Stimulated activated memory B cell treated with anti-CD40 and anti-IgM and Interleukin-4, amounts not matched to agents 10 μg/mL and 1 μg/mL and 100 μg/mL, for 72 hours (primary cell): ENCODE data around the gene RSPH3.
A peak's percentile ranks its signal among the peaks of the same experiment; 100 is the strongest.
"Not testable (repeated sequence)": the region's sequence is repeated elsewhere in the genome, so short reads cannot be mapped to it uniquely, and the experiment has no call there.

Experiments
- ATAC-seq: fragments of 150-1000 bp; cut with Tn5 transposase; 2 replicates; pipeline ENCODE4 v1.10.0; 2021
- H3K27ac Mint-ChIP-seq: one replicate; pipeline ENCODE4 v1.8.0; 2022; ENCODE audit warnings: mild to moderate bottlenecking, mixed read lengths
- H3K27me3 Mint-ChIP-seq: one replicate; pipeline ENCODE4 v1.8.0; 2022; ENCODE audit warnings: mixed read lengths
- H3K36me3 Mint-ChIP-seq: one replicate; pipeline ENCODE4 v1.8.0; 2022; ENCODE audit warnings: mixed read lengths
- H3K4me1 Mint-ChIP-seq: one replicate; pipeline ENCODE4 v1.8.0; 2022; ENCODE audit warnings: mixed read lengths
- H3K4me3 Mint-ChIP-seq: one replicate; pipeline ENCODE4 v1.8.0; 2022; ENCODE audit warnings: mild to moderate bottlenecking, moderate library complexity, mixed read lengths
- H3K9me3 Mint-ChIP-seq: one replicate; pipeline ENCODE4 v1.8.0; 2022; ENCODE audit warnings: mixed read lengths

Gene RSPH3

DNA sequence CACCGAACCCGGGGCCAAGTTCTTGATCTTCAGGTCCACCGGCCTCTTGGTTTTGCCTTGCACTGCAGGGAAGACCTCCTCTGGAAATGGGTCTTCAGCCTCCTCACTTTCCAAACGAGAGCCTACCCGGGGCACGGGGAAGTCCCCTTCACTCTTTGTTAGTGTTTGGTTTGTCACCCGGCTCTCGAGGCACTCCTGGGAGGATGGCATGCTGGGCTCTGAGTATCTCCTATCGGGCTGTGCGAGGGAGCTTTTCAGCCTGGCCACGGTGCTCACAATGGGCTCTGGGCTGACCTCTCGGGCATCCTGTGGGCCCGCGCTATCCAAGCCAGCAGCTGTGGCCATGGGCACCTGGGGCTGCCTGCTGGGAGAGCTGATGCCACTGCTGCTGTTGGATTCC lies 36.7 kb upstream of the RSPH3 start:
- peaks cover 86% of the 10 kb centered on the region for H3K4me1 Mint-ChIP-seq

GRCh38 chr6:159035891-159036290 lies 35.9 kb upstream of the RSPH3 start:
- Mint-ChIP-seq H3K27me3 (no peaks in the 10 kb centered on the region), H3K4me3 (no peak overlapping the region), H3K27ac (no peak overlapping the region), H3K4me1 (peaks cover 78% of the 10 kb centered on the region), H3K36me3 (peaks cover 55% of the 10 kb centered on the region), H3K9me3 (no peaks in the 10 kb centered on the region)
- ATAC-seq: no peak

More for the DNA sequence above, 36.7 kb upstream of the RSPH3 start:
- no peak overlapping the region for H3K4me3 Mint-ChIP-seq
- H3K36me3 Mint-ChIP-seq: peaks cover 62% of the 10 kb centered on the region
- no peaks in the 10 kb centered on the region for H3K9me3 Mint-ChIP-seq
- H3K27me3 Mint-ChIP-seq: no peaks in the 10 kb centered on the region
- H3K27ac Mint-ChIP-seq: peak overlapping the region; percentile 84
- no peak for ATAC-seq

DNA sequence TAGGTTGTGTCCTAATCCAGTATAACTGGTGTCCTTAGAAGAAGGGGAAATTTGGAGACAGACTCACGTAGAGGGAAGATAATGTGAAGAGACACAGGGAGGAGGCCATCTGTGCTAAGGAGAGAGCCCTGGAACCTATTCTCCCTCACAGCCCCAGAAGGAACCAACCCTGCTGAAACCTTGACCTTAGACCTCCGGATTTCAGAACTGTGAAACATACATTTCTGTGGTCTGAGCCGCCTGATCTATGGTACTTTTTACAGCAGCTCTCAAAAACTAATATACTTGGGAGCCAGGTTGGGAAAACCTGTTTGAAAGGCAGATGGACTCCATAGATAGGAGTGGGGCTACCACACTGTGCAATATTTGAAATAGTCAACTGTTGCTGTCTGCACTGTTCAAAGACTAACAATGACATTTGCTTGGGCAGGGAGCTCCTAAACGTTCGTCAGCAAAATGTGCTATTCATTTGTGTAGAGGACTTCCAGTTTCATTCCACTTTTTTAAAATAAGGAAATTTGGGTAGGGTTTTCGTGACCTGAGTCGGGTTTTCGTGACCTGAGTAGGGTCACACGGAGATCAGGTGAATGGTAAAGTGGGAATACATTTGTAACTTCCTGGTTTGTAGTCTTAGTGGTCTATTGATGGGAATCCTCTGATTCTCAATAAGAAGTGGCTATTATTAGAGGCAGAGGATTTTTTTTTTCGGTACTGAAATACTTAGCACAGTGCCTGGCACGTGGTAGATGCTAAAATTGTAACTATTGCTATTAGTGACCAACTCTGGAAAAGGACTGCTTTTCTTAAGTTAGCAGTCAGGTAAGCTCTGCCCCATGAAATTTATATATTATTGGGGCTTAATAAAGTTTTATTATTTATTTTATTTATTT lies 33.4 kb upstream of the RSPH3 start:
- Mint-ChIP-seq H3K27me3 (no peaks in the 10 kb centered on the region), H3K9me3 (no peaks in the 10 kb centered on the region), H3K27ac (peak overlapping the region; percentile 1), H3K4me1 (peaks cover 54% of the 10 kb centered on the region), H3K36me3 (peaks cover 37% of the 10 kb centered on the region), H3K4me3 (no peak overlapping the region)
- ATAC-seq: peak; percentile 83

GRCh38 chr6:159031846-159032245 lies 31.8 kb upstream of the RSPH3 start:
- H3K4me3 Mint-ChIP-seq: no peak overlapping the region
- peaks cover 27% of the 10 kb centered on the region for H3K36me3 Mint-ChIP-seq
- H3K4me1 Mint-ChIP-seq: peaks cover 39% of the 10 kb centered on the region
- H3K9me3 Mint-ChIP-seq: no peaks in the 10 kb centered on the region
- ATAC-seq: no peak
- no peaks in the 10 kb centered on the region for H3K27me3 Mint-ChIP-seq
- no peak overlapping the region for H3K27ac Mint-ChIP-seq

DNA sequence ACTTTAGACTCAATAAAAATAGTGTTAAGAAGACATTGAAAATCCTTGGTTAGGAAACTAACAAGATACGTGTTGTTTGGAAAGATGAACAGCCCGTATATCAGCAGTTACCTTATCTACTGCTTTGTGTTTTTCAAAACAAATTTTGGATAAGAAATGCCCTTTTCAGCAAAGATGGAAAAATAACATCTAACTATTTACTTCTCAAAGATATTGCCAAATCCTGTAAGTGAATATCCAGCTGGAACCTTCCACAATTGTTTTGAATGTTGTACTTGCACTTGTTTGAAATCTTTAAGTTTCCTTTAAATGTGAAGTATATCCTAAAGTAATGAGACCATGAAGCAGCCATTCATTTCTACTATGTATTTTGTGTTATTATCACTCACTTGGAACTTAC lies 30.2 kb upstream of the RSPH3 start:
- no peak overlapping the region for H3K4me3 Mint-ChIP-seq
- peaks cover 19% of the 10 kb centered on the region for H3K36me3 Mint-ChIP-seq
- H3K9me3 Mint-ChIP-seq: peaks cover 8% of the 10 kb centered on the region
- H3K27ac Mint-ChIP-seq: no peak overlapping the region
- H3K4me1 Mint-ChIP-seq: peaks cover 25% of the 10 kb centered on the region
- no peaks in the 10 kb centered on the region for H3K27me3 Mint-ChIP-seq
- no peak for ATAC-seq

DNA sequence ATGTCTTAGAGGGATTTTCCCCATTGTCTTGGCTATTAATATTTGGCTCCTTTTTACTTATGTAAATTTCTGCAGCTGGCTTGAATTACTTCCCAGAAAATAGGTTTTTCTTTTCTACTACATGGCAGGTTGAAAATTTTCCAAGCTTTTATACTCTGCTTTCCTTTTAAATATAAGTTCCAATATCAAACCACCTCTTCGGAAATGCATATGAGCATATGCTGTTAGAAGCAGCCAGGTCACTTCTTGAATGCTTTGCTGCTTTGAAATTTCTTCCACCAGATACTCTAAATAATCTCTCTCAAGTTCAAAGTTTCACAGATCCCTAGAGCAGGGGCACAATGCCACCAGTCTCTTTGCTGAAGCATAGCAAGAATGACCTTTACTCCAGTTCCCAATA lies 25.2 kb upstream of the RSPH3 start:
- Mint-ChIP-seq H3K36me3 (peaks cover 46% of the 10 kb centered on the region), H3K9me3 (peaks cover 27% of the 10 kb centered on the region)
- H3K4me1 Mint-ChIP-seq, H3K27me3 Mint-ChIP-seq, H3K4me3 Mint-ChIP-seq, ATAC-seq, H3K27ac Mint-ChIP-seq: not testable (repeated sequence)

- Mint-ChIP-seq H3K4me1 (peaks cover 11% of the 10 kb centered on the region), H3K36me3 (peaks cover 46% of the 10 kb centered on the region), H3K27ac (peak overlapping the region; percentile 26), H3K9me3 (peaks cover 27% of the 10 kb centered on the region), H3K4me3 (no peak overlapping the region), H3K27me3 (no peaks in the 10 kb centered on the region)
- peak; percentile 45 for ATAC-seq
Observed at GRCh38 chr6:159023893-159024292, 23.9 kb upstream of the RSPH3 start.

GRCh38 chr6:159020011-159020410 lies 20.0 kb upstream of the RSPH3 start:
- Mint-ChIP-seq H3K4me3 (no peak overlapping the region), H3K9me3 (peaks cover 19% of the 10 kb centered on the region), H3K4me1 (peaks cover 26% of the 10 kb centered on the region), H3K36me3 (peaks cover 30% of the 10 kb centered on the region), H3K27me3 (no peaks in the 10 kb centered on the region), H3K27ac (no peak overlapping the region)
- no peak for ATAC-seq

DNA sequence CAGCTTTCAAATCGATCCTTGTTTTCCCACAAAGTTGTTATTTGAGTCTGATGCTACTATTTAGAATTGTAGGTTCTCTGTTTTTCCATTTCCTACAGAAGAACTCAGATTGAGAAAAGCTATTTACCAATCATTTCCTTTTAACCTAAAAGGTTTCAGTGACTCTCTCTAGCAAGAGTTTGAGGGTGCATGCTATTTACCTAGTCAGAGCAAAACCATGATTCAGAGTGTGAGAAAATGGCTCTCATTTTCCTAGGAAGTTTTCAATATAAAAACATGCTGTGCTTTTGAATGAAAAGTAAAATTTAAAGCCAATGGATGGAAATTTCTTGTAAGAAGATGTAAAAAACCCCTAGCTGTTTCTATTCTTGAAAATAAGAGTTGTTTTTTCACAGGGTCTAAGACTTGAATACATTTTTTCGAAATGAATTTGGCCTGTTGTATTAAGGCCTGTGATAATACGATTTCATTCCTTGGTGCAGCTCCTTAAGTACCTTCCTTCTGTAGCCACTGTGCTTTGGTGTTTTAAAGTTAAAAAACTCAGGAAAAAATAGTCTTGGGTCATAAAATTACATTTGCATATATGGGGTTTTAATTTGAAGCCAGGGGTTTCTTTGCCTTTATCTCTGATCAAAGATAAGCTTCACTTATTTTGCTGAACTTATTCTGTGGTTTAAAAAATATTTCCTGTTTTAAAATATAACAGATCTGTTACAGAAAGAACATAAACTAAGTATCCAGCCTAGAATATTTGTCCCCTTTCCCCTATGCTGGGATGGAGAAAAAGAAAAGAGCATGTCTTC lies 18.0 kb upstream of the RSPH3 start:
- no peak overlapping the region for H3K4me3 Mint-ChIP-seq
- H3K27me3 Mint-ChIP-seq: no peaks in the 10 kb centered on the region
- peak; percentile 81 for ATAC-seq
- H3K4me1 Mint-ChIP-seq: peaks cover 34% of the 10 kb centered on the region
- H3K27ac Mint-ChIP-seq: peak overlapping the region; percentile 14
- peaks cover 13% of the 10 kb centered on the region for H3K36me3 Mint-ChIP-seq
- H3K9me3 Mint-ChIP-seq: peaks cover 6% of the 10 kb centered on the region

- Mint-ChIP-seq H3K27me3 (no peaks in the 10 kb centered on the region), H3K4me3 (no peak overlapping the region), H3K36me3 (peaks cover 6% of the 10 kb centered on the region), H3K4me1 (peaks cover 52% of the 10 kb centered on the region), H3K9me3 (no peaks in the 10 kb centered on the region), H3K27ac (no peak overlapping the region)
- no peak for ATAC-seq
Observed at GRCh38 chr6:159014406-159014805, 14.4 kb upstream of the RSPH3 start.

DNA sequence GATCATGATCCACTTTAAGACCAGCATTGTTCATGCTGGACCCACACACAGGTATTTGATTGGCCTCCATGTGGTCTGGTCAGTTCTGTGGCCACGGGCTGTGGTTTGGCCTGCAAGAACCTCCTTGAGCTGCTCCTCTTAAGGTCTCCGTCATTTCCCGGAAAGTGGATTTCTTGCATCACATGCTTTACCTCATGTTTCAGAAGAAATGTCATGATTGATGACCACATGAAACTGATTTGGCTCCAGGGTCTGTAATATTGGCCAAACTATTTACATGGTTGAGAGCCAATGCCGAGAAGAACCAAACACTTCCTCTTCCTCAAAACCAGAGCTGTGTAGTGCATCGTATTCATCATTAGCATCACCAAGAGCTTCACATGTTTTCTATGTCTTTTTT lies 13.2 kb upstream of the RSPH3 start:
- Mint-ChIP-seq H3K9me3 (no peaks in the 10 kb centered on the region), H3K36me3 (peaks cover 6% of the 10 kb centered on the region), H3K27ac (peak overlapping the region; percentile 77), H3K4me3 (no peak overlapping the region), H3K27me3 (no peaks in the 10 kb centered on the region), H3K4me1 (peaks cover 45% of the 10 kb centered on the region)
- no peak for ATAC-seq

- Mint-ChIP-seq H3K9me3 (no peaks in the 10 kb centered on the region), H3K4me3 (no peak overlapping the region), H3K27me3 (no peaks in the 10 kb centered on the region), H3K36me3 (peaks cover 6% of the 10 kb centered on the region), H3K27ac (peak overlapping the region; percentile 5), H3K4me1 (peaks cover 38% of the 10 kb centered on the region)
- ATAC-seq: no peak
Observed at GRCh38 chr6:159012201-159012600, 12.2 kb upstream of the RSPH3 start.

DNA sequence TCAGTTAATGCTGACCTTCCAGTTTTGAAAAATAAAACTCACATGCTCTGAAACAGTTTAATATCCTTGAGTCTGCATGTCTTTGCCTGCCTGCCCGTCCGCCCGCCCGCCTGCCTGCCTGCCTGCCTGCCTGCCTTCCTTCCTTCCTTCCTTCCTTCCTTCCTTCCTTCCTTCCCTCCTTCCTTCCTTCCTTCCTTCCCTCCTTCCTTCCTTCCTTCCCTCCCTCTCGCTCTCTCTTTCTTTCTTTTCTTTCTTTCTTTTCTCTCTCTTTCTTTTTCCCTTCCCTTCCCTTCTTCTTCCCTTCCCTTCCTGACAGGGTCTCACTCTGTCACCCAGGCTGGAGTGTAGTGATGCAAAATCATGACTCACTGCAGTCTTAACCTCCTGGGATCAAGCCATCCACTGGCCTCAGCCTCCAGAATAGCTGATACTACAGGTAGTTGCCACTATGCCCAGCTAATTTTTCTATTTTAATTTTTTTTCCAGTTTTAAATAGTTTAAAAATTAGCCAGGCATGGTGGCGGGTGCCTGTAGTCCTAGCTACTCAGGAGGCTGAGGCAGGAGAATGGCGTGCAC lies 10.1 kb upstream of the RSPH3 start:
- H3K9me3 Mint-ChIP-seq, H3K36me3 Mint-ChIP-seq, H3K27me3 Mint-ChIP-seq, ATAC-seq: not testable (repeated sequence)
- H3K4me1 Mint-ChIP-seq: peaks cover 38% of the 10 kb centered on the region
- H3K4me3 Mint-ChIP-seq: peak overlapping the region; percentile 50
- H3K27ac Mint-ChIP-seq: peak overlapping the region; percentile 77

DNA sequence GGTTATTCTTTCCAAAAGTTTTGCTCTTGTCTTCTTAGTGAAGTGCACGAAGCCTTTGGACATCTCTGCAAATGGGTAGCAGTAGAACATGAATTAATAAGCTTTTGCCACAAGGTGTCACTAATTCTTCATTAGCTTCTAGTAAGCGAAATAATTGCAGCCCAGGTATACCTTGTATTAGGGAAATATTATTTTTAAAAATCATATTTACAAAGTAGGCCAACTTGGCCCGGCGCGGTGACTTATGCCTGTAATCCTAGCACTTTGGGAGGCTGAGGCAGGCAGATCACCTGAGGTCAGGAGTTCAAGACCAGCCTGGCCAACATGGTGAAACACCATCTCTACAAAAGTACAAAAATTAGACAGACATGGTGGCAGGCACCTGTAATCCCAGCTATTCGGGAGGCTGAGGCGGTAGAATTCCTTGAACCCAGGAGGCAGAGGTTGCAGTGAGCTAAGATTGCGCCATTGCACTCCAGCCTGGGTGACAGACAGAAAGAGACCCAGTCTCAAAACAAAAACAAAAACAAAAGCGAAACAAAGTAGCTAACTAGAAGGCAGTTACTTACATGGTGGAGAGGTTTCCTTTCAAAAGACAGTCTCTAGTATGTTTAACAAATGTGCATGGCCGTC lies 8.8 kb upstream of the RSPH3 start:
- H3K27ac Mint-ChIP-seq: no peak overlapping the region
- no peaks in the 10 kb centered on the region for H3K27me3 Mint-ChIP-seq
- ATAC-seq: peak; percentile 72
- H3K9me3 Mint-ChIP-seq: no peaks in the 10 kb centered on the region
- H3K36me3 Mint-ChIP-seq: peaks cover 6% of the 10 kb centered on the region
- peaks cover 38% of the 10 kb centered on the region for H3K4me1 Mint-ChIP-seq
- H3K4me3 Mint-ChIP-seq: peak overlapping the region; percentile 54

DNA sequence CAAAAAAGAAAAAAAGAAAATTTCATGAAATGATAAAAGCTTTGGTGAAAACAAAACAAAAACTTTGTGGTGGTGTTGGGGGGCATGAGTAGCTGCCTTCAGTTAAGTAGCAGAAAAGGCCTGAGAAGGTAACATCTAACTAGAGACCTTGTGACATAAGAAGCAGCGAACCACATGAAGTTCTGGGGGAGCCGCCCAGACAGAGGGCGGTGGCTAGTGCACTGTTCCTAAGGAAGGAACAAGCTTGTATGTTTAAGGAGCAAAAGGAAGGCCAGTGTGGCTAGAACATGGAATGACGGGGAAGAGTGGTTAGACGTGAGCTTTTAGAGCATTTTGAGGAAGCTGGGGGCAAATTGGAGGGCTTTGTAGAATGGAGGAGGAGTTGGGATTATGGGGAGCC lies 7.5 kb upstream of the RSPH3 start:
- peak overlapping the region; percentile 5 for H3K27ac Mint-ChIP-seq
- peaks cover 32% of the 10 kb centered on the region for H3K4me1 Mint-ChIP-seq
- peaks cover 11% of the 10 kb centered on the region for H3K36me3 Mint-ChIP-seq
- no peak overlapping the region for H3K4me3 Mint-ChIP-seq
- no peaks in the 10 kb centered on the region for H3K9me3 Mint-ChIP-seq
- no peak for ATAC-seq
- H3K27me3 Mint-ChIP-seq: no peaks in the 10 kb centered on the region
